NT2/D1 (cell line): ENCODE results near the gene CHRNA9.

Experiments
- DNase-seq: peaks from one replicate; pipeline ENCODE4 v3.0.0-alpha.2; 2011; ENCODE audit warnings: low read depth, low spot score
- H3K27me3 ChIP-seq: 2 replicates; pipeline ENCODE4 v1.6.0; 2011; ENCODE audit warnings: mild to moderate bottlenecking; ENCODE audit not compliant: insufficient read length, insufficient read depth
- H3K36me3 ChIP-seq: 2 replicates; pipeline ENCODE4 v1.6.1; 2011; ENCODE audit warnings: mild to moderate bottlenecking, low read length, mixed read lengths; ENCODE audit not compliant: insufficient read depth, insufficient read length
- H3K4me1 ChIP-seq: 2 replicates; pipeline ENCODE4 v1.5.1; 2011; ENCODE audit not compliant: insufficient read depth, insufficient read length
- H3K4me3 ChIP-seq: 2 replicates; pipeline ENCODE4 v1.5.1; 2011; ENCODE audit warnings: low read depth; ENCODE audit not compliant: insufficient read length
- H3K9ac ChIP-seq: 2 replicates; pipeline ENCODE4 v1.6.0; 2011; ENCODE audit warnings: low read depth; ENCODE audit not compliant: insufficient read length
- H3K9me3 ChIP-seq: 2 replicates; pipeline ENCODE4 v1.5.1; 2011; ENCODE audit warnings: mild to moderate bottlenecking, low read length; ENCODE audit not compliant: insufficient read depth
- SUZ12 ChIP-seq: IDR thresholded peaks from 2 replicates; pipeline ENCODE4 v1.6.1; 2011; ENCODE audit not compliant: insufficient read length, insufficient read depth; ENCODE audit errors: extremely low read depth
- YY1 ChIP-seq: IDR thresholded peaks from 2 replicates; pipeline ENCODE4 v1.6.1; 2011; ENCODE audit not compliant: insufficient read length, insufficient read depth
- ZNF274 ChIP-seq: IDR thresholded peaks from 2 replicates; pipeline ENCODE4 v1.6.1; 2011; ENCODE audit warnings: mild to moderate bottlenecking, low read depth, low read length

The CHRNA9 gene

DNA sequence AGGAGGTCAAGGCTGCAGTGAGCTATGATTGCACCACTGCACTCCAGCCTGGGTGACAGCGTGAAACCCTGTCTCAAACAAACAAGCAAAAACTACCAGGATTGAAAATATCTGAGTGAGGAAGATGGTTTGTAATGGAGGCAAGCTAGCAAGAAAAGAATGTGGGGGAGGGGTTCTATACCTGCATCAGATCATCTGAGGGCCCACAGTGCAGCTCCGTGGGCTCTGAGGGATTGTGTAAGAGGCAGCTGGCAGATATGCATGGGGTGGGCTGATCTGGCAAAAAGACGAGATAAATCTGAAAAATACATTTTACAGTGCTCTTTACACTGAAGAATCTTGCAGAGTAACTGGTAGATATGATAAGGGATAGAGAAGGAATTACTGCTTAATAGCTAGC lies 28.9 kb upstream of the CHRNA9 start:
- no peak overlapping the region for H3K9ac ChIP-seq
- H3K27me3 ChIP-seq = no peaks in the 10 kb centered on the region
- peaks cover 11% of the 10 kb centered on the region; the same call in 1 of the 2 replicates for H3K9me3 ChIP-seq
- DNase-seq = no peak
- TF ChIP-seq SUZ12 (no peak), YY1 (no peak), ZNF274 (no peak)
- no peaks in the 10 kb centered on the region for H3K36me3 ChIP-seq
- no peaks in the 10 kb centered on the region for H3K4me1 ChIP-seq
- no peak overlapping the region for H3K4me3 ChIP-seq

DNA sequence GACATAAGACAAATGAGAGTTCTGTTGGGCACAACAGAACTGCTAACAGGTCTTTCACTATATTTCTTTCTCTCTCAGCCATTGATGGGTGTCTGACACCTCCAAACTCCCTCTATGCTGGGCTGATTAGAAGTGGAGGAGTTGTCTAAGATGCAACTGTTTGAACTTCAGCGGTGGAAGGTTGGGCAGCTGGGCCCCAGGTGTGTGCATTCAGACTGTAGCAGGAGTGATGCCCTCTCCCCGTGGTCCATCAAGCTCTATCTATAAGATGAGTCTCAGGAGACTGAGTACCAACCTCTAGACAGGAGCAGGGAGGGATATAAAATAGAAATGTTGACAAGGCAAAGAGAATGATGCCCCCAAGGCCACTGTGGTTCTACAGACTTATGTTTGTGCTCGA lies 28.2 kb upstream of the CHRNA9 start:
- H3K9me3 ChIP-seq = peaks cover 11% of the 10 kb centered on the region; the same call in 1 of the 2 replicates
- TF ChIP-seq YY1 = no peak
- TF ChIP-seq SUZ12 = no peak
- no peak for TF ChIP-seq ZNF274
- no peaks in the 10 kb centered on the region for H3K27me3 ChIP-seq
- no peak overlapping the region for H3K9ac ChIP-seq
- DNase-seq = no peak
- H3K36me3 ChIP-seq = no peaks in the 10 kb centered on the region
- no peak overlapping the region for H3K4me3 ChIP-seq
- no peaks in the 10 kb centered on the region for H3K4me1 ChIP-seq

DNA sequence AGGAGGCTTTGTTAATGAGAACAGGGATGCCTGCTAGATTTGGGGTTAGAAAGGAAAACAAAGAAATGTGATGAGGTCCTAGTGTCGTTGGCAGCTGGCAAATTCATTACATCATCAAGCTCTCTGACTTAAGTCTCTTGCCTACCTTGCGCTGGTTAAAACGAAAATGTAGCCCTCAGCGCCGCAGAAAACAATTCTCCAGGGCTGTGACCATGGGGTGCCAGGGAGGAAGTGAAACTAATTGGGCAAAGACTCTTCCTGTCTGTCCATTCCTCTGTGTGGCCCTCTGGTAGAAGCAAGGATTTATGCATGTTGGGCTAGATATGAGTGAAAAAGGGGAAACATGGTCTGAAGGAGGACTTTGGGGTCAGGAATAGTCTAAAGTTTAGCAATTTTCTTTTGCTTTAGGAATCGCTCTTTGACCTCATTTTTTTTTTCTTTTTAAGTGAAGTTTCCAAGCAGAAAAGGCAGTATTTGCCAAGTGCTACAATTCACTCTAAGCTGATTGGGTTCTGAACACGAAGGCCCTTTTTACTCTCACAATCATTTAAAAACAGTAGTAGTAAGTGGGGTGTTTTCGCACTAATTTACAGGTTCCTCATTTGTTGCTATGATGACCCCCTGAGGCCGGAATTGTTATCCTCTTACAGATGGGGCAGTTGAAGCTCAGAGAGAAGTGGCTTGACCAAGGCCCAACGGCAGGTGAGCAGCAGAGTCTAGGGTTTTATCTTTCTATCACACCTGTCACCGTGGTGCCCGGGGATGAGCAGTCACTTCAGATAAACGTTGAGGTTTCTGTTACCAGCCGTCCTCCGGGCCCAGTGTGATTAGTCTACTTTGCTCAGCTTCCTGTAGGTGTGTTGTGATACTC lies 27.3 kb upstream of the CHRNA9 start:
- Histone ChIP-seq H3K9ac (no peak overlapping the region), H3K9me3 (peaks cover 11% of the 10 kb centered on the region; the same call in 1 of the 2 replicates), H3K36me3 (no peaks in the 10 kb centered on the region), H3K27me3 (peaks cover 2% of the 10 kb centered on the region), H3K4me1 (no peaks in the 10 kb centered on the region), H3K4me3 (no peak overlapping the region)
- DNase-seq = no peak
- no peak for TF ChIP-seq ZNF274
- TF ChIP-seq YY1 = no peak
- TF ChIP-seq SUZ12 = no peak

DNA sequence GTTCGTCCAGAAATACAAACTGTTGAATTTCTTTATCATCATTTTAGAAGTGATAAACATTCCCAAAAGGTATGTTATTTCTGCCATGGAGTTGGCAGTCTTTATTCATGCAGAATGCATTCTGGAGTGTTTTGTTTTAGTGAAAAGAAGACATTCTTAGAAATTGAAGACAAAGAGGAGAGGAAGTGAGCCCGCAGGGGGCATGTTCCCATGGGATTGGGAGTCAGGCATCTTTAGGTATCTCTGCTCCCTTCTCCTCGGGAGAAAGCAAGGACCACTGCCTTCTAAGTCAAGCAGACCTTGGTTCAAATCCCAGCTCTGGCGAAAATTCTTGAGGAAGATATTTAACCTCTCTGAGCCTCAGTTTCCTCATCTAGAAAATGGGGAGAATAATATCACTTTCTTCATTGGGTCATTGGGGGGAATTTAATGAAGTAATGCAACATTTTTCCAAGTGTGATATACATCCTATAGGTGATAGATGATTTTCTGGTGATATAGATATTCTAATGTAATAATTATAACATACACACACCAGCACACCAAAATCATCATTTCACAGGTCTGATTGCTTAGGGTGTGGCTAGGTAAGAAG lies 26.5 kb upstream of the CHRNA9 start:
- TF ChIP-seq YY1 = no peak
- no peak for TF ChIP-seq ZNF274
- TF ChIP-seq SUZ12 = no peak
- Histone ChIP-seq H3K4me3 (no peak overlapping the region), H3K9ac (no peak overlapping the region), H3K36me3 (no peaks in the 10 kb centered on the region), H3K4me1 (no peaks in the 10 kb centered on the region), H3K9me3 (peaks cover 11% of the 10 kb centered on the region; the same call in 1 of the 2 replicates), H3K27me3 (peaks cover 2% of the 10 kb centered on the region)
- DNase-seq = no peak

DNA sequence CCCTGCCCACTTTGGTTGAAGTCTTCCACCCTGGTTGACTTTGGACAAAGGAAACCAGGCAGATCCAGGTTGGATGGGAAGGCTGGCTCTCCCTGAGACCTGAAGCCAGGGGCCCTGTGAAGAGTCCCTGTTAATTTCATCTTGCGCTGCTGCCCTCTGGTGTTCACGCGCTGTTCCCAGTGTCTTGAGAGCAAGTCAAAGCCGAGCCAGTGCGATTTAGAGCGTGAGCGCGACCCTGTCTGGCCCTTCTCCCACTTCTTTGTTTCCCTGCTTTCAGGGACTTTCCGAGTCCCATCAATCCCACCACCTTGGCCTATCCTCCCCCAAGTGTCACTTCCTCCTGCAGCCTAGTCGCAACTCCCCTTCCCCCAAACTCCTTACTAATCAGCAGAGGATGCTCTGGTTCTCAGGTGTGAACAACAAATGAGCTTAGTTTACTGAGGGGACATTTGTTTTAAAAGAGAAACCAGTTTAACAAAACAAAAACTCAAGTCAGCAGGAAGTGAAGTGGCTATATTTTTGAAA lies 25.8 kb upstream of the CHRNA9 start:
- H3K27me3 ChIP-seq = peaks cover 2% of the 10 kb centered on the region
- no peaks in the 10 kb centered on the region for H3K4me1 ChIP-seq
- DNase-seq = peak; percentile 80
- no peak overlapping the region for H3K9ac ChIP-seq
- peaks cover 10% of the 10 kb centered on the region; the same call in 1 of the 2 replicates for H3K9me3 ChIP-seq
- TF ChIP-seq ZNF274 (no peak), SUZ12 (no peak), YY1 (no peak)
- no peaks in the 10 kb centered on the region for H3K36me3 ChIP-seq
- no peak overlapping the region for H3K4me3 ChIP-seq

DNA sequence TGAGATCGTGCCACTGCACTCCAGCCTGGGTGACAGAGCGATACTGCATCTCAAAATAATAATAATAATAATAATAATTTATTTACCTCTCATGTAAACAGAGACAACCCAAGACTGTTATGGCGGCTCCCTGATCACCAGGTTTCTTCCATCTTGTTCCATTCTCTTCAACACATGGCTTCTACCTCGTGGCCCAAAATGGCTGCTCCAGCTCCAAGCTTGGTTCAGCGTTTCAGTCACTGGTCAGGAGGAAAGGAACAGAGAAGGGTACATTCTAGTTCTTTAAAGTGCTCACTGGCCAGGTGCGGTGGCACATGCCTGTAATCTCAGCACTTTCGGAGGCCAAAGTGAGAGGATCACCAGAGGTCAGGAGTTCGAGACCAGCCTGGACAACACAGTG lies 24.9 kb upstream of the CHRNA9 start:
- TF ChIP-seq SUZ12 (no peak), YY1 (no peak), ZNF274 (no peak)
- H3K27me3 ChIP-seq = peaks cover 2% of the 10 kb centered on the region
- H3K9ac ChIP-seq = no peak overlapping the region
- H3K36me3 ChIP-seq = no peaks in the 10 kb centered on the region
- no peaks in the 10 kb centered on the region for H3K4me1 ChIP-seq
- H3K9me3 ChIP-seq = 0 out of 2 replicates have a peak, but pooled peaks cover under 1% of the 10 kb centered on the region
- H3K4me3 ChIP-seq = no peak overlapping the region
- DNase-seq = no peak

DNA sequence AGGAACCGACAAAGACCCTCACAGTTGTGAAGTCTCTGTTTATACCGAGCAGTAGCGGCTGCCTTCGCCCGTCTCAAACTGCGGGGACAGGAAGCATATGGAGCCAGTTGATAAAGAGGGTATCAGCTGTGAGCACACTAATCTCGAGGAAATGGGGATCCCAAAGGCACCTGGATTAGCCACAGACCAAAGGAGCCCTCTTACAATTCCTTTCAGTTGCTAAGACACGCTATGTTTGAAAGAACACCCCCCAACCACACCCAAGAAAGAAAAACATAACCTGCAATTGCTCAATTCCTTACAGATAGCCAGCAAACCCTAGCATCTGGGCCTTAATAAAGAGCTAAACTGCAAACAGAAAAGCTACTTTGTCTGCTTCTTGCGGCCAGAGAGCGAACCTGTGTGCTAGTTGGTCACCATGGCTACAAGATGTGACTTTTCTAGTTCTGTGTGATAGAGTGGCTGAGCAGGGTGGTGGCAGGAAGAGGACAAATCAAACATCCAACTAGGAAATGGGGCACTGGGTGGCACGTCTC lies 23.3 kb upstream of the CHRNA9 start:
- H3K4me1 ChIP-seq = no peaks in the 10 kb centered on the region
- H3K9ac ChIP-seq = no peak overlapping the region
- H3K9me3 ChIP-seq = no peaks in the 10 kb centered on the region
- no peak for DNase-seq
- H3K36me3 ChIP-seq = no peaks in the 10 kb centered on the region
- TF ChIP-seq YY1 (no peak), SUZ12 (no peak), ZNF274 (no peak)
- H3K4me3 ChIP-seq = no peak overlapping the region
- peaks cover 2% of the 10 kb centered on the region for H3K27me3 ChIP-seq
